ENCODE measurements around the gene PITPNC1.

GRCh38 chr17:67725373-67725791 is 348.3 kb downstream of the PITPNC1 start:
- TF ChIP-seq CTCF (IDR thresholded peaks at IDR 0.05) (no peak), POLR2A (IDR thresholded peaks at IDR 0.05) (no peak)

Data from uterus (tissue), 2 donors.